T-helper 2 cell treated with Interferon-gamma antibody and Interleukin-4, amounts not matched to agents 100 ng/mL and 5 ng/mL, for 36 hours (primary cell): Measurements from ENCODE around the gene MS4A8. TPM values are rescaled to one million over a fixed set of nuclear protein-coding genes. Genes with fewer than 3 reads are reported as not detected.
"Not testable (repeated sequence)": the region's sequence is repeated elsewhere in the genome, so short reads cannot be mapped to it uniquely, and the experiment has no call there.

Experiments used
- intact Hi-C: fragments of 100-400 bp; cut with micrococcal nuclease; formaldehyde crosslinking; loops from one replicate; pipeline ENCODE4 v1.15.1; 2023
- total RNA-seq: library from RNA; stranded (reverse); gene quantifications from 2 replicates; pipeline ENCODE4 v1.2.3, GENCODE V29; 2022

Gene MS4A8
- total RNA-seq, 1 donor from 2014 or later = not detected

DNA sequence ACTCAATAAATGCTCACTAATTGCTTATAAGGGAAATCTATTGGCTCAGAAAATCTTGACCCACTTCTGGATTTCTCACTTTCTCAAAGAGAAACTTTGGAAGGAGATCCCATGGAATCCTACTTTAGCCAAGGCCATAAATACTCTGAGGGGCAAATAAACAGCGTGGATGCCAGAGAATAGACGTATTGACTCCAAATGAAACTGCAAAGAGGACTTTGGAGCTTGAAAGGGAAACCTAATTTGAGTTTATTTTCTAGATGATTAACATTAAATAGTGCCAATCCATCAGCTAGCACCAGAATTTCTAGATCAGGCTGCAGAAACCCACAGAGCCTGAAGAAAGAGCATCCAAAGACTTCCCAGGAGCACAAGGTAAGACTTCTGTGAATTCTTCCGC lies 25.0 kb downstream of the MS4A8 start, which contains the start of gene MS4A18:
Gene MS4A18, plus strand, starts transcription at position 301 of the 400 bp plus-strand sequence.
- intact Hi-C loops = no loop called here

DNA sequence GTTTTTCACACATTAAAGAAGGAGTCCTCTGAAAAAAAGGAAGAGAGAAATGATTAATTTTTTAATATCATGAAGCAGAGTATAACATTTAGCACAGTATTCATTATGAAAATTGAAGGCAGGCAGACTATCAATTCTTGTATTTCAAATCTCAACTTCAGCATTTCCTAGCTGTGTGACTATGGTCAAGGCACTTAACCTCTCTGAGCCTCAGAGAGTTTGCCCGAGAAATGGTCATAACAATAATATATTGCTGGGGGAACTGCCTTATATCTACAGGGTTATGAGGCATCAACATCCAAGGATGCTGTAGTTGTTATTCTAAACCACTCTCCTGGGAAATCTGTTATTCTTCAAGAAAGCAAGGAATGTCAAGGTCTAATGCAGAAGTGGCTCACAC lies 26.2 kb downstream of the MS4A8 start:
- intact Hi-C loops = no loop called here

DNA sequence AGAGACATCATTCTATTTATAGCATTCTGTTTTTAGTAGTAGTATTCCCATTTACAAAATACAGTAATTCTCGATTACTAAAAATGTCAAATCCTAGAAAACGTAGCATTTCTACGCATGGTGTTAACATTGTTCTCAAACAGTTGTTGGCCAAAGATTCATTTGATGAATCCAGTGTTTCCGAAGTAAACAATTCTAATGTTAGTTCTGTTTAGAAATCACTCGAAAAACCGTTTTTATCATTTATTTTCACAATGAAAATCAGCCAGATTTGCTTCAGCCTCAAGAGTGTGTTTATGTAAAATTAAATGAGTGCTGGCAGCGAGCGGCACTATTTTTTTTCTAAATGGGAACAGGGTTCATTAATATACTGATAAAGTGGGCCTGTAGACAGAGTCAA lies 32.2 kb downstream of the MS4A8 start:
- intact Hi-C loops = no loop called here

DNA sequence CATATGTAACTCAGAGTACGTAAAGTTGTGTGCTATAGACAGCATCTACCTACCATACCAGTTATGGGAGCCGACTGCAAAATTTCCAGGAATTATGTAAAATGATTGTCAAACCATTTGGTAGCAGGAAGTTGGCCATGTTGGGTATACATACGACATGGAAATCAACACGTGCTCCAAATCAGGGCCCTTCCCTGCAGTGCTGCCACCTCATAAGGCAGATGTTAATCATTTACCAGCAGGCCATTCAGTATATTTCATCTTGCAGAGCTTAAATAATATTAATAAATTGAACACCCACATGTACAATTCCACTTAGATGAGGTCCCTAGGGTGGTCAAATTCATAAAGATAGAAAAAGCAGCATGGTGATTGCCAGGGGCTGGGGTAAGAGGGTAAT lies 34.9 kb downstream of the MS4A8 start:
- intact Hi-C loops = no loop called here

DNA sequence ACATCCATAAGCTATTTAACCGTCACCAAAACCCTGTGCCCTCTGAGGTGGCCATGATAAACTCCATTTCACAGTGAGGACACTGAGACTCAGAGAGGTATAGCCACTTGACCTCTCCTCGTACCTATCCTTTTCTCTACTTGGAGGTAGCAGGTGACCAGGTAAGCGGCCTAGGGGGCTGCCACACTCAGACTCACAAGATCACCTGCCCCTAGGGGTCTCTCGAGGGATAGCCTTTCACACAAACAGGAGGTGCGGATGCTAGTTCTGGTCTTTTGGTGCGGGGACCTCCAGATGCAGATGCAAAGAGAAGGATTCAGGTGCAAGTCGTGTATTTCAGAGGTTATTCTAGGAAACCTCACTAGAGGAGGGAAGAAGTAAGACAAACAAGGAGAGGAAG lies 39.7 kb downstream of the MS4A8 start:
- intact Hi-C loops = no loop called here

DNA sequence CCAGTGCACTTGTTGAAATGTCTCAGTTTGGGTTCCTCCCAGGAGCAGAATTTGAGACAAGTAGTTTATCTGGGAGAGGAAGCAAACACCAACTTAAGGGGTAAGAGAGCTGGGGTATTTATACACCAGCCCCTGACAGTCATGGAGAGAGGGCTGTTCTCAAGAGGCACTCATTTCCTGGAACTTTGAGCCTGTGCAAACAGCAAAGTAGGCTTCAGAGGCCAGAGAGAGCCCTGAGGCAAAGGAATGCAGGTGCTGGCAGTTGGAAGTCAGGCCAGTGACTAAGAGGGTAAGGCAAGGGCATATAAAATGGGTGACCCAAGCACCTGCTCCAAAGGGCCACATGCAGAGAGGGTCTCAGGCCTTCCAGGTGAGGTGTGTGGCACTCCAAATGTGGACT lies 41.2 kb downstream of the MS4A8 start:
- intact Hi-C loops = no loop called here

DNA sequence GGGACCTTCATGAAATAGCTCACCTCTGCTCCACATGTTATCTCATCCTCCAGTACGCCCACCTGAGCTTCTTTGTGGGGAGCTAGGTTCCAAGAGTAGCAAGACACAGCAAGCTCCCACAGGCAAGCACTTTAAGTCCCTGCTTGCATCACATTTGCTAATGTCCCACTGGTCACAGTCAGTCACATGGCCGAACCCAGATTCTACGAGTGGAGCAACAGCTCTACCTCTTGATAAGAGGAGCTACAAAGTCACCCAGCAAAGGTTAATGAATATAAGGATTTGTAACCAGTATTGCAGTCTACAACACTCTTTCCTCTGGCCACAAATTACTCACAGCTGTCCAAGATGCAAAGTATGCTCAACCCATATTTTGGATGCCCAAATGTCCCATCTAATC lies 42.0 kb downstream of the MS4A8 start:
- intact Hi-C loops = no loop called here

DNA sequence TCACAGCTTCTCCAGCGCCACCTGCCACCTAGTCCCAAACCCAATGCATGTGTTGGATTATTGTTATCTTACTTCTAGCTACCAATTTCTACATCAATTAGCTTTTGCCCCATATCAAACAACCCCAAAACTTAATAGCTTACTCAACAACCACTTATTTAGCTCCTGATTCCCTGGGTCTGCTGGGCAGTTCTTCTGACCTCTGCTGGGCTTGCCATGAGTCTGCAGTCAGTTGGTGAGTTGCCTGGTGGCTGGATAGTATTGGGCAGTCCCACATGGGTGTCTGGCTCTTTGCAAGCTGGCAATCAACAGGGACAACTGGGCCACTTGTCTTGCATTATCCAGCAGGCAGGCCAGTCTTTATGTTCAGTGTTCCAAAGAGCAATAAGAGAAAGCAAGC lies 43.6 kb downstream of the MS4A8 start:
- intact Hi-C loops = no loop called here

DNA sequence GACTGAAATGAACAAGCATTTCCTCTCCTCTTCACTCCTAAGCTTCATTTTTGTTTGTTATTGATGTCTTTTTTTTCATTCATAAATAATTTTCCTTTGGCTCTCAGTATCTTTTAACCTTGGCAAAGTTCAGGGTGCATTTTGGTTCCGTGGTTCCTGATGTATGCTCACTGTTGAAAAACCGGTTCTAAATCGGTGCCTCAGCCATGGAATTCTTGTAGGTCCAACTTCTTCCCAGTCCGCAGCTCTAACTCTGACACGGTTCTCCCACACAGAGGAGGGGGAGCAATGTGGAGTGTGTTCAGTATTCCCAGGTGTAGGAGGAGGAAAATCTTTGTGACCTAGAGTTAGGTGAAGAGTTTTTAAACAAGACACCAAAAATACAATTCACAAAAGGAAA lies 44.7 kb downstream of the MS4A8 start:
- intact Hi-C loops = no loop called here

DNA sequence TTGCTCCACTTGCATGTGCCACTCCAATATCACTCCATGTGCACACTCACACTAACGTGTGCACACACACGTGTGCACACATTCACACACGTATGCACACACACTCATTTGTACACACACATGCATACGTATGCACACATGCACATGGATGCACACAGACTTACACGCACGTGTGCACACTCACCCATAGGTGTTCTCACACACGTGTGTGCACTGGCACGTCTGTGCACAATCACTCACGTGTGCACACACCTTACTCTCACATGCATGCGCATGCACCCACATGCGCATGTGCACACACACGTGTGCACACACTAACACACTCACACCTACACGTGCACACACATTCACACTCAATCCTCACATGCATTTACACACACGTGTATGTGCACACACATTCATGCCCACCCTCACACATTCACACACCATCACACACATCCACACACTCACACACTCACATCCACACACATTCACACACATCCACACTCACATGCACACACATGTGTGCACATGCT lies 48.0 kb downstream of the MS4A8 start:
- intact Hi-C loops = no loop called here

DNA sequence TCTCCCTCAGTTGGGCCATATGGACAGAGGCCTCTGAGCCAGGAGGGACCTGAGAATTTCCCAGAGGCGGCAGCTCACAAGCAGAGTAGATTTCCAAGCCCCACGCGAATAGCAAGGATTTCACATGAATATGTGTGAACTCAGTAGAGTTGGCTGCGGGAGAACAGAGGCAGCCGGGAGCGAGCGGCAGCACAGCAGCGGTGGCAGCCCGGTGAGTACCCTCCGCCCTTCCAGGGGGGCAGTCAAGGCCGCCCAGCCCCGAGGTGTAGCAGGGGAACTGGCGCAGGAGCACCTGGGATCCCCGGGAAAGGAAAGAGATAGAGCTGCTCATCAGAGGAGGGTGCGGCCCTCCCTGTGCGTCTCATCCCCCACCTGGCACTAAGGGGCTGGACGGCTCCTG lies 48.8 kb downstream of the MS4A8 start:
- intact Hi-C loops = no loop called here

DNA sequence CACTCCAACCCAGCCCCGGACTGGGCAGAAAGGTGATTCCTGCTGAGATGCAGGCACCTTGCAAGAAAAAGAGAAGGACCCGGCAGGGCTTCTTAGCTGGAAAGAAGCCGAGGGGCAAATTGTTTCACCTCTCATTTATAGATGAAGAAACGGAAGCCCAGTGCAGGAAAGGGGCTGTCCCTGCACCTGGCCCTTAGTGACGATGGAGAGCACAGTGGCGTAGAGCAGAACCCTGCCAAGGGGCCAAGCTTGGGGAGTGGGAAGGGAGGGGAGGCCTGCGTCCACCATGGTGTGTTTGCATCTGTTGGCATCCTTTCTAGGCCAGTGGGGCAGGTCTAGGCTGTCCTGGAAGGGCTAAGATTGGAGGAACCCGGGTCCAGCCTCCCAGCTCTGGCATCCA lies 49.4 kb downstream of the MS4A8 start:
- intact Hi-C loops = no loop called here

DNA sequence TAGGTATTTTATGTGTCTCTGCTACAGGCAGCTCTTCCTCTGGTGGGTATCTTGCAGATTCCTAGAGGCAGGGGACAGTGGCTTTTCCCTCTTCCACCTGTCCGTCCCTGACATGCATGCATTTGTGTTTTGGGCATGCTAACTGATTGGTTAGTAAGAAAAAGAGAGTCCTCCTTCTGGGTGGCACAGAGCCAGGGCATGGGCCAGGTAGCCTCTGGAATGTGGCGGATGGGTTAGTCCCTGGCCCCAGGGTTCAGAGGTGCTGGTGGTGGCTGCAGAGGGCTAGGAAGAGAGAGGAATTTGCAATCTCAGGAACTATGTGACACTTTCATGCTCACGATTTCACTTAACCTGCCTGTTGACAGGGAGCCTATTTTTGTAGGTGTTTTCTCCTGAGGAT lies 51.5 kb downstream of the MS4A8 start:
- intact Hi-C loops = no loop called here

DNA sequence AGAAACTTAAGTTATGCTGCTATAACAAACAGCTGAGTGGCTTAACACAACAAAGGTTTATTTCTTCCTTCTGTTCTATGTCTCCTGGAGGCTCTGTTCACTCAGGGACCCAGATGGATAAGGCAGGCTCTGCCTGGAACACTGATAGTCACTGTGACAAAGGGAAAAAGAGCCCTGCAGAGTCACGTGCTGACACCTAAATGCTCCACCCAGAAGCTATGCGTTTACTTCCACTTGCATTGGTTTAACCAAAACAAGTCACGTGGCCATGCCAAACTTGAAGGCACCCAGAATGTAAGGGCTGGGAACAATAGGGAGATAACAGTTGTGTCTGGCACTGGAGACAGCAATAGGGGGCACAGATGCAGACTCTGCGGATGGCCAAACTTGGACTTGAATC lies 53.9 kb downstream of the MS4A8 start:
- intact Hi-C loops = no loop called here

DNA sequence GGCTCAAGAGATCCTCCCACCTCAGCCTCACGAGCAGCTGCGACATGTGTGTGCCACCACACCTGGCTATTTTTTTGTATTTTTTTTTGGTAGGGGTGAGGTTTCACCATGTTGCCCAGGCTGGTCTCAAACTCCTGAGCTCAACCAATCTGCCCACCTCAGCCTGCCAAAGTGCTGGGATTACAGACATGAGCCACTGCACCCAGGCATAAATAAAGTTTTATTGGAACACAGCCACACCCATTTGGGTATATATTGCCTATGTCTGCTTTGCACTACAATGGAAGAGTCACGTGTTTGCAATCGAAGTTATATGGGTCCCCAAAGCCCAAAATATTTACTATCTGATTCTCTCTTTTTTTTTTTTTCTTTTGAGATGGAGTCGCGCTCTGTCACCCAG lies 55.5 kb downstream of the MS4A8 start:
- intact Hi-C loops = no loop called here

DNA sequence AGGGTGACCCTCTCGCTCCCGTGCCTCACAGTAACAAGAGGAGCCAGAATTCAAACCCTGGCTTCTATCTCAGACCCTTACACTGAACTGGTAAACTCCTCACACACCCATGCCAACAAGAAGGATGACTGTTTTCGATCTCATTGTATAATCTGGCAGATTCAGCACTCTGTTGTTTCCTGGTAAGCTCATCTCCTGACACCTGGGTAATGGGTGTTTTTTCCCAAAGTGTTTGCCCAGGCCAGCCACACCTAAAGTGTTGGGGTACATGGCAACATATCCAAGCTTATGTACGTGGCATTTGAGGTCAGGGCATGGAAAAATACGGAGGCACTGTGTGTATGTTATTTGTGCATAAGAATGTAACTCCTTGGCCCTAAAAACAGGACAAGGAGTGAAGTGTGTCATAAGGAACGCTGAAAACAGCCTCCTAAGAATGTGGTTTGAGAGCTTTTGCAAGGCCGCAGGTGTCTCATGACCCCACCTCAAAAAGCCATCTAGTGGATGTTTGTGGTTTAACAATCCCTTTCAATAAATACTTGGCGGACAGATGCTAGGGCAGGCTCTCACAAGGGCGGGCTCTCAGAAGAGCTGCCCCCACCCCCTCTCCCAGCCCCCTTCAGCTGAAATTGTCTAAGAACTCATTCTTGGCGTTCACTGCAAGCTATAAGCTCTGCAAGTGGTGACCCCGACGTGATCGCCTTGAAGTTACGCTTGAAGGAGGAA lies 57.1 kb downstream of the MS4A8 start, which contains the start of gene MS4A15:
Gene MS4A15, plus strand, starts transcription at position 561 of the 726 bp plus-strand sequence. CDS start 6,867 bp downstream, outside the sequence.
- intact Hi-C loops = no loop called here

DNA sequence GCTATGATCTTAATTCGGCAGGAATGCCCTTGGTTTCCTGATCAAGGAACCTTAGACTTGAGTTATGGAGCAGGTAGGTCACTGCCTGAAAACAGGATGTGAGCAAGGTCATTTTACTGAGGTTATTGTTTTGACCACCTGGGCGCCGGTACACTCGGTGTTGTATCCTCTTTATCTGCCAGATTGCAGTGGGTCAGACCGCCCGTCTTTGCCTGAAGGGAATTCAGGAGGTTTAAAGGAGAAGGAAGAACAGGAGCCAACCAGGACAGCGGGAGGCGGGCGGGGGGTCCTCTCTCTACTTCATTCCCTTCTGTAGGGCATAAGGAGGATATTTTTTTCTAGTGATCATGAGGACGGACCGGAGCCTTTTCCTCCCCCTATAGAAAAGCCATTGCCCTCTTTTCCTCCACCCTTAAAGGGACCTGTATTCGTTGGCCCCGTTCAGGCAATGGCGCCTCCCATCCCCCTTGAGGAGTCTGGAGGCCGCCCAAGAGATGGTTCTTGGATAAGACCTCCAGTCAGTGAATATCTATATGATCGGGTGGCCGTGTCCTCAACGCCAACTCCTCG lies 57.9 kb downstream of the MS4A8 start:
- intact Hi-C loops = no loop called here

DNA sequence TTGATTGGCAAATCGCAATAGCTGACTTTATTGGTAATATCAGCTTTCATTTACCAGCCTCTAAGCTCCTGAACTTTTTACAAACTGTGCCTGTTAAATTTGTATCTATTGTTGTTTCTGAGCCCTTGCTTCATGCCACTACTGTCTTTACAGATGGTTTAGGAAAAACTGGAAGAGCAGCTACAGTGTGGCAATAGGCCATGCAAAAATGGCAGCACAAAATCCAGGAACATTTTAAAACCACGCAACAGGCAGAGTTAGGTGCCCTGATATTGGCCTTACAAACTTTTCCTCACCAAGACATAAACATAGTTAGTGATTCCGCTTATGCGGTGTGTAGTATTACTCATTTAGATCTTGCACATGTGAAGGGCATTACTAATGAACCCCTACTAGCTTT lies 59.3 kb downstream of the MS4A8 start:
- intact Hi-C loops = not testable (repeated sequence)

DNA sequence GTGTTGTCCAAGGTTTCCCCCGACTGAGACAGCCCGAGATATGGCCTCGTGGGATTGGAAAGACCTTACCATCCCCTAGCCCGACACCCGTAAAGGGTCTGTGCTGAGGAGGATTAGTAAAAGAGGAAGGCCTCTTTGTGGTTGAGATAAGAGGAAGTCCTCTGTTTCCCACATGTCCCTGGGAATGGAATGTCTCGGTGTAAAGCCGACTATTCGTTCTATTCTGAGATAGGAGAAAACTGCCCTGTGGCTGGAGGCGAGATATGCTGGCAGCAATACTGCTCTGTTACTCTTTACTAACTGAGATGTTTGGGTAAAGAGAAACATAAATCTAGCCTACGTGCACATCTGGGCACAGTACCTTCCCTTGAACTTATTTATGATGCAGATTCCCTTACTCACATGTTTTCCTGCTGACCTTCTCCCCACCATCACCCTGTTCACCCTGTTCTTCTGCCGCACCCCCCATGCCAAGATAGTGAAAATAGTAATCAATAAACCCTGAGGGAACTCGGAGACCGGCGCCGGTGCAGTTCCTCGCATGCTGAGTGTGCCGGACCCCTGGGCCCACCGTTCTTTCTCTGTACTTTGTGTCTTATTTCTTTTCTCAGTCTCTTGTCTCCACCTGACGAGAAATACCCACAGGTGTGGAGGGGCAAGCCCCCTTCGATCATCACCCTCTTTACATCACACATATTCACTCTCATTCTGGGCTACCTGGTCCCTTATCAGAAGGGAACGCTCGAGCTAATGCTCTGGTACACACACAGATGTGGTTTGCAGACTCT lies 60.2 kb downstream of the MS4A8 start:
- intact Hi-C loops = not testable (repeated sequence)

DNA sequence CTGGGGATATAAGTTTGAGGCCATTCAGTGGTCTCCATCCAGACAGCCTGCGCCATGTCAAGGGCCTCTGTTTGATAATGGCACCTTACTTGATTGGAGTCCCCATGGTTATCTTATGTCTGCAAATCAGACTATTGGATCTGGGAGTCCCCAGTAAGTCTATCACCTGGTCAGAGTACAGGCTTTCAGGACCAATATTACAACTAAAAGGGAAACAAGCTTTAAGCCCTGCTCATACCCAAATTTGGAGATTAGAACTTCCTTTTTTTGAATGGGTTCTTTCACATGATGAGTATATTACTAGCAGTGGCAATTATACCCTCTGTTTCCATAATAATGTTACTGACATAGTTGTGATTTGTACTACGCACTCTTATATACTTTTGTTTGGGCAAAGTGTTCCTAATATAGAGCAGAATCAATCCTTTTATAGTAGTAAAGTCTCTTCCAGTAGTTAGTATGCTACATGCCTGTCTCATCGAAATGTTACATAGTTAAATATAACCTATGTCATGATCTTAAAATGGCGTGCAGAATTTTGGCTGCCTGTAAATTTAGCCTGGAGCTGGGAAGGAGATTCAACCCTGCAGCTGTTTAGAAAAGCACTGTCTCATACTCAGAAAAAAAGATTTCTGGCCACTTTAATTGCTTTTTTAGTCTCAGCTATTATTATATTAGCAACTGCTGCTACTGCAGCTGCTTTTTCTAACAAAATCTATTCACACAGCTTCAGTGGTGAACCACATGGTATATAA lies 62.2 kb downstream of the MS4A8 start:
- intact Hi-C loops = no loop called here
